LHCN-M2 (cell line): Measurements from ENCODE around the gene ATP5F1B. TPM values are rescaled to one million over a fixed set of nuclear protein-coding genes. Genes with fewer than 3 reads are reported as not detected.
"Not testable (repeated sequence)": the region's sequence is repeated elsewhere in the genome, so short reads cannot be mapped to it uniquely, and the experiment has no call there.

Experiments
- DNase-seq: peaks from one replicate; pipeline ENCODE4 v3.0.0-alpha.2; 2012; ENCODE audit warnings: low read depth
- polyA plus RNA-seq: library from polyadenylated mRNA; unstranded; fragments of >200 nt; gene quantifications from one replicate; pipeline ENCODE4 v1.2.1, GENCODE V29; 2012; ENCODE audit warnings: missing spikeins
- total RNA-seq: library from RNA; depleted of rRNA; stranded (reverse); fragments of >200 nt; gene quantifications from 2 replicates; pipeline ENCODE4 v1.2.3, GENCODE V29; 2014; rRNA removed

ATP5F1B gene
- total RNA-seq = 644 and 670 TPM in 2 replicates
- polyA plus RNA-seq = 860 TPM

DNA sequence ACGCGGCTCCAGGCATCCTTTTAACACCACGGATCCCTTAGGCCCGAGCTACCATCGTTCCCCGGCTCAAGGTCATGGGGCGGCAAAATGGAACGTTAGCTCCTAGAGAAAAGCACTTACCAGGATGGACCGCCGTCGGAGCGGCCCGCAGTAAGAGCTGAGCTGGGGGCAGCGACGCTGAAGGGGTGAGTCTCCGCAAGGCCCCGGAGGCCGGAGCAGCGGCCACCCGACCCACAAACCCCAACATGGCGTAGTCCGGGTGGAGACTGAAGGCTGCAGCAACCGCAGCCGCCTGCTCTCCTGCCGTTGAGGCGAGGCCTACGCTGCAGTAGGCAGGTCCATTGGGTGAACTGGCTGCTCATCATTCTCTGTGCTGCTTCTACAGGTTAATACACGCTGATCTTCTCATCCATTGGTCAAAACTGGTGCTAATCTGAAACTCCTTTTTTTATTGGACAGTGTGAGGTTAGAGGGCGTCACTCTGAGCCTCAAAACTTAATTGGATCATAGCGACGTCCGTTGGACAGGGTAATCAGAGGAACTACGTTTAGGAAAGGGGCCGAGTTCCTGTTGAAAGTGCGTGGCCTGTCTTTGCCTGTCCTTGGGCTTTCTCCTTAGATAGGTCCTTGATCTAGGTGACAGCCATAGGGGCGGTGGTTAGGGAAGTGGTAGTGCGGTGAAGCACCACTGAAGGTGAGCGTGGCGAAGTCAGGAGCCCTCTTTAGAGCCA, at the start of gene ATP5F1B:
ATP5F1B (minus strand) TSS at position 268 of the 730 bp plus-strand sequence; CDS start at position 247, 21 bp downstream.
- peak; percentile 100 for DNase-seq

DNA sequence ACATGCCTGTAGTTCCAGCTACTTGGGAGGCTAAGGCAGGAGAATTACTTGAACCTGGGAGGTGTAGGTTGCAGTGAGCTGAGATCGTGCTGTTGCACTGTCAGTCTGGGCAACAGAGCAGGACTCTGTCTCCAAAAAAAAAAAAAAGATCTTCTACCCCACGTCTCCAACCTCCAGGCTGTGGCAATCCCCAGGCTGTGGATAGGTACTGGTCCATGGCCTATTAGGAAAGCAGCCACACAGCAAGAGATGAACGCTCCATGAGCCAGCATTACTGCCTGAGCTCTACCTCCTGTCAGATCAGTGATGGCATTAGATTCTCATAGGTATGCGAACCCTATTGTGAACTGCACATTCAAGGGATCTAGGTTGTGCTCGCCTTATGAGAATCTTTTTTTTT, 48.4 kb upstream of the ATP5F1B start:
- DNase-seq = no peak

GRCh38 chr12:56688846-56689109, 43.0 kb upstream of the ATP5F1B start:
- DNase-seq = no peak

- DNase-seq = peak; percentile 97
These were observed 42.5 kb upstream of the ATP5F1B start, which contains the start of gene PTGES3 for GRCh38 chr12:56688129-56688845. Gene PTGES3, minus strand, starts transcription at chr12:56688284. Its CDS starts 285 bp downstream, at chr12:56687999.

DNA sequence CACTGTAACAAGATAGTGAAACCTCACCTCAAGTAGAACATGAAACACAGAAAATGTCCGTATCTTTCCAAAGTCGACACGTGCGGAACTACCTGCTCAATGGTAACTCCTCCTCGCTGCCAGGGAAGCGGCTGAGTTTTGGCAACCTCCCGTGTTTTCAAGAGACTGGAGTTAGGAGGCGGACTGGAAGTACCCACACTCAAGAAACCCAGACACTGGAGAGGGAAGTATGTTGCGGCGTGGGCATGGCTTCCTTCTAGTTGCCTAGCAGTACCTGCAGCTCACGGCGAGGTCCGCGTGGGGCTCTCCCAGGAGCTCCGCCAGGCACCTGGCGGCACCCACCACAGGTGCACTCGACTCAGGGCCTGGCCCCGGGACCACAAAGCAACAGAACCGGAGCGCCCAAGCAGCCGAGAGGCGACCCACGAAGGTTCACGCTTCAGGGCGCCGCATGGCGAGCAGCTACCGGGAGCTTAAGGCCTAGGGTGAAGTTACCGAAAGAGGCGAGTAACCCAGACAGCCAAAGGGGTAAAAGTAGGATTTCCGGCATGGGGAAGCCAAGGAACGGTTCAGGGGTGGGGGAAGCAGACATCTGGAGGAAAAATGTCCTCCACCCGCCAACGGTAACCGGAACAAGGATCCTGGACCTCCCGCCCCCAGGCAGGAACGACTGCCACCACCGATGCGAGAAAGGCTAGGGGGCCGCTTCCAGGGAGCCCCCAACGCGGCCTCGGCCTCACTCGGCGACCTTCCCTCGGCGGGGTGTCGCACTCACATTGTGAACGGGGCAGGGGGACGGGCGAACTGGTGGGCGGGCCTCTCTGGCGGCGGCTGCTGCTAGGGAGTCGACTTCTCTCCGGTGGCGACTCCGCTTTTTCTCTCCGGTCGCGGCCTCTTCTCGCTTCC, 41.7 kb upstream of the ATP5F1B start:
- peak; percentile 18 for DNase-seq

GRCh38 chr12:56684745-56685359, 39.1 kb upstream of the ATP5F1B start:
- no peak for DNase-seq

- no peak for DNase-seq
These were observed 36.5 kb upstream of the ATP5F1B start for GRCh38 chr12:56682323-56682722.

GRCh38 chr12:56679883-56680575, 34.2 kb upstream of the ATP5F1B start:
- DNase-seq = no peak

DNA sequence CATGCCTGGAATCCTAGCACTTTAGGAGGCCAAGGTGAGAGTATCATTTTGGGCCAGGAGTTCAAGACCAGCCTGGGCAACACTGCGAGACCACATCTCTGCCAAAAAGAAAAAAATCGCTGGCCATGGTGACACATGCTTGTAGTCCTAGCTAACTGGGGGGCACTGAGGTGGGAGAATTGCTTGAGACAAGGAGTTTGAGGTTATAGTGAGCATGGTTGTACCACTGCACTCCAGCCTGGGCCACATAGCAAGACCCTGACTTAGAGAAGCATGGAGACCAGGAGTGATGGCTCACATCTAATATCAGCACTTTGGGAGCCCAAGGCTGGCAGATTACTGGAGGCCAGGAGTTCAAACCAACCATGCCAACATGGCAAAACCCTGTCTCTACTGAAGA, 33.1 kb upstream of the ATP5F1B start:
- DNase-seq = no peak

DNA sequence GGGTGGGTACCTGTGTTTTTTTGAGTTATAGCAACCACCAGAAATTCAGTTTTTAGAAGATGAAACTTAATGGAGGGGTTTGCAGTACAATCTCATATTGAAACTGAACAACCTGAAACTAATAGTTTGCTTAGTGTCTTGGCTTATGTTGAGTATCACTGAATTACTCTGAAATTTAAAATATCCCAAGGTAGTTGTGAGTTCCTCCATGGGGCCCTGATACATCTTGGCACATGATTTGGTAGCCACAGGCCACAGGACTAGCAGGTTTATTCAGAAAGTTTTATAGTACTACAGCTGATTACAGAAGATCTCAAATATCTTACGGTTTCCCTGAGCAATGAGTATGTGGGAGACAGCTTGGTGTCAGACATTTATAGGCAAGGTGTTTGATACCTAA, 31.9 kb upstream of the ATP5F1B start:
- no peak for DNase-seq

DNA sequence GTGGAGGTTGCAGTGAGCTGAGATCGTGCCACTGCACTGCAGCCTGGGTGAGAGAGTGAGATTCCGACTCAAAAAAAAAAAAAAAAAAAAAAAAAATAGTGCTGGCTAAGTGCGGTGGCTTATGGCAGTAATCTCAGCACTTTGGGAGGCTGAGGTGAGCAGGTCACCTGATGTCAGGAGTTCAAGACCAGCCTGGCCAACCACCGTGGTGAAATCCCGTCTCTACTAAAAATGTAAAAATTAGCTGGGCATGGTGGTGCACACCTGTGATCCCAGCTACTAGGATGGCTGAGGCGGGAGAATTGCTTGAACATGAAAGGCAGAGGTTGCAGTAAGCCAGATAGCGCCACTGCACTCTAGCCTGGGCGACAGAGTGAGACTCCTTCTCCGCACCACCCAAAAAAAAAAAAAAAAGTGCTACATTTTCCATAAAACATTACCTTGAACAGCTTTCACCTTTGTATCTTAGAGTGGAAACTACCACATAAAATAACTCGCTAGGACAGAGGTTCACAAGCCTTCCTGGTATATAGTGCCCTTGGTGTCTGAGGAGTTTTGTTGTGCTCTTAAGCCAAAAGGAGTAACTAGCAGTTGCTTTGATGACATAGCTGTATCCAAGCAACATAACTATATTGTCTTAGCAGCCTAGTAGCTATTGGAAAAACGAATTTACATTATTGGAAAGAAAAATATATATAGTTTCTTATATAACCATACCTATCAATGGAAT, 31.2 kb upstream of the ATP5F1B start:
- DNase-seq = no peak

- DNase-seq = no peak
These were observed 25.8 kb upstream of the ATP5F1B start for GRCh38 chr12:56671608-56672007.

DNA sequence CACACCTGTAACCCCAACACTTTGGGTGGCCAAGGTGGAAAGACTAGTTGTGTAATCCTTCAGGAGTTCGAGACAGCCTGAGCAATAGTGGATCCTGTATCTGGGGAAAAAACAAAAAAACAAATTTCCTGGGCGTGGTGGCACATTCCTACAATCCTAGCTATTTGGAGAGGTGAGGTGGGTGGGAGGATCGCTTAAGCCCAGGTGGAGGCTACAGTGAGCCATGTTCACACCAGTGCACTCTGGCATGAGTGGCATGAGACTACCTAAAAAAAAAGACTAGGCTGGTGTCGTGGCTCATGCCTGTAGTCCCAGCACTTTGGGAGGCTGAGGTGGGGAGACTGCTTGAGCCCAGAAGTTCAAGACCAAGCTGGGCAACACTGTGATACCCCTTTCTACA, 25.1 kb upstream of the ATP5F1B start:
- no peak for DNase-seq

- no peak for DNase-seq
These were observed 22.3 kb upstream of the ATP5F1B start for GRCh38 chr12:56668197-56668457.

GRCh38 chr12:56661979-56662638, 16.3 kb upstream of the ATP5F1B start:
- DNase-seq = no peak

DNA sequence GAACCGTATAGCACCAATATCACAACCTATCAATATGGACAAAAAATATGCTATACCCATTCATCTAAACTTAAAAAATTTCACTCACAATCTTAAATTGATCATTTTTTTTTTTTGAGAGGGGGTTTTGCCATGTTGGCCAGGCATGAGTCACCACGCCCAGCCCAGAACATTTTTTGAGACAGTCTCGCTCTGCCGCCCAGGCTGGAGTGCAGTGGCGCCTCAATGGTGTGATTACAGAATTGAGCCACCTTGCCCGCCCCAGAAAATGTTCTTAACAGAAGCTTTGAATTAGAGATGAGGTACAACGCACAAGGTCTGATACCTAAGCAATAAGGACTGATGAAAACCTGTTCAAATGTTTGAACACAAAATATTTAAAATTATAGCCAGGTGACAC, 15.8 kb upstream of the ATP5F1B start:
- no peak for DNase-seq

GRCh38 chr12:56658921-56659320, 13.1 kb upstream of the ATP5F1B start:
- no peak for DNase-seq

DNA sequence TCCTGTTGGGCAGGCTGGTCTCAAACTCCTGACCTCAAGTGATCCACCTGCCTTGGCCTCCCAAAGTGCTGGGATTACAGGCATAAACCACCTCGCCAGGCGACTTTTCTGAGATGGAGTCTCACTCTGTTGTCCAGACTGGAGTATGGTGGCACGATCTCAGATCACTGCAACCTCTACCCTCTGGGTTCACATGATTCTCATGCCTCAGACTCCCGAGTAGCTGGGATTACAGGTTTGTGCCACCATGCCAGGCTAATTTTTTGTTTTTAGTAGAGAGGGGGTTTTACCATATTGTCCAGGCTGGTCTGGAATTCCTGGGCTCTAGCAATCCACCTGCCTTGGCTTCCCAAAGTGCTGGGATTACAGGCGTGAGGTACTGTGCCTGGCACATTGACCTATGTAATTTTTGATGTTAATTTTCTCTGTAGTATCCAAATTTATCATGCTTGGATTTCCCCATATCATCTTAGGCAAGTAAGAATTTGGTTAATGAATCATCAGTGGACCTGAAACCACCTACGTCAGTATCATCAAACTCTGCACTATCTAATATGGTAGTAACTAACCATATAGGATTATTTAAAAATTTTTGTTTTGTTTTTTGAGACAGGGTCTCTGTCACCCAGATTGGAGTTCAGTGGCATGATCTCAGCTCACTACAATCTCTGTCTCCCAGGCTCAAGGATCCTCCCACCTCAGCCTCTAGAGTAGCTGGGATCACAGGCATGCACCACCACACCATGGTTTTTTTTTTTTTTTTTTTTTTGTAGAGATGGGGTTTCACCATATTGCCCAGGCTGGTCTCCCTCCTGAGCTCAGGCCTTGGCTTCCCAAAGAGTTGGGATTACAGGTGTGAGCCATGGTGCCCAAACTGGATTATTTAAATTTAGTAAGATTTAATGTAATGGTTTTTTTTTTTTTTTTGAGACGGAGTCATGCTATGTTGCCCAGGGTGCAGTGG, 11.9 kb upstream of the ATP5F1B start:
- no peak for DNase-seq

DNA sequence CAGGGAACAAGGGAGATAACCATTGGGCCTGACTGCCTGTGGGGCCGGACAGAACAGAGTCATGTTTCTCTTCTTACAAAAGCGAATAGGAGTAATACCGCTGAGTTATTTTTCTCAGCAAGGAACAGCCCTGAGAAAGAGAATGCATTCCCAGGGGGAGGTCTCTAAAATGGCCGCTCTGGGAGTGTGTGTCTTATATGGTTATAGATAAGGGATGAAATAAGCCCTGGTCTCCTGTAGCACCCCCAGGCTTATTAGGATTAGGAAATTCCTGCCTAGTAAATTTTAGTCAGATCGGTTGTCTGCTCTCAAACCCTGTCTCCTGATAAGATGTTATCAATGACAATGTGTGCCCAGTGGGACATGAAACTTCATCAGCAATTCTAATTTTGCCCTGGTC, 8.0 kb upstream of the ATP5F1B start:
- not testable (repeated sequence) for DNase-seq
